ENCODE measurements around the gene TMEM178B.

The TMEM178B gene

GRCh38 chr7:141418066-141418465, 344.2 kb downstream of the TMEM178B start:
- DNase-seq (ENCODE audit: low read depth, low spot score), result no peak
- no peak overlapping the region for H3K4me3 ChIP-seq (ENCODE audit: low read length)

- H3K4me3 ChIP-seq (ENCODE audit: low read length), result no peak overlapping the region
Observed at GRCh38 chr7:141421306-141421705, 347.4 kb downstream of the TMEM178B start.

DNA sequence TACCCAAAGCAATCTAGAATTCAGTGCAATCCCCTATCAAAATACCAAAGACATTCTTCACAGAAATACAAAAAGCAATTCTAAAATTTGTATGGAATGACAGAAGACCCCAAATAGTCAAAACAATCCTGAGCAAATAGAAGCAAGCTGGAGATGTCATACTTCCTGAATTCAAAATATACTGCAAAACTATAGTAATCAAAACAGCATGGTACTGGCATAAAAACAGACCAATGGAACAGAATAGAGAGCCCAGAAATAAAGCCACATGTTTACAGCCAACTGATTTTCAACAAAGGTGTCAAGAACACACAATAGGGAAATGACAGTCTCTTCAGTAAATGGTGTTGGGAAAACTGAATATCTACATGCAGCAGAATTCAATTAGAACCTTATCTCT, 353.3 kb downstream of the TMEM178B start:
- DNase-seq (ENCODE audit: low read depth, low spot score), result no peak
- H3K4me3 ChIP-seq (ENCODE audit: low read length), result no peak overlapping the region

More at GRCh38 chr7:141421306-141421705, 347.4 kb downstream of the TMEM178B start:
- DNase-seq (ENCODE audit: low read depth, low spot score), result no peak

DNA sequence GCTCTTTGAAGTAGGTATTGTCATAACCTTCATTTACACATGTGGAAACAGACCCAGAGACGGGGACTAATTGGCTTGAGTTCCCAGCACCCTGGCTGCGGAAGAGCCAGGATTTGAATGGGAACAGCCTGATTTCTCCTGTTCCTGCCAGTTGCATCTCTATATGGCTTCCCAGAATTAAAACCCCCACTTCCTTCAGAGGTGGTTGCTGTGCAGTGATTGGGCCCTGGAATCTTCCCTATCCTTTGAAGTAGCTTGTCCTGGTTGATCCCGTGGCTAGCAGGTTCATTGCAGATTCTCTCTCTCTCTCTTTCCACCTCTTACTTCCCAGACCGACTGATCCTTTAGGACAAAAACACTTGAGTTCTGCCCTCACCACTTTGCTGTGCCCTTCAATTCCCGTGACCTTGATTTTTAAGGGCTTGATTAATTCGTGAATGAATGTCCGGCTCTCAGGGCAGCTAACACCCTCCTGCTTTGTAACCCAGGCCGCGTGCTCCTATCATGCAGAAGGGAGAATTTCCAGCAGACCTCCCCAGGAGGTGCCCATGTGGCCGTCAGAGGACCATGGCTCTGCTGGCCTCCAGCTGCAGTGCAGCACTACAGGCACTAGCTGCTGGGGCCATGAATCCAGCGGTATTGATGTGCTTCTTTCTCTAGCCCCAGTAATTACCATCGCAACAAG, 356.7 kb downstream of the TMEM178B start:
- no peak for DNase-seq (ENCODE audit: low read depth, low spot score)

DNA sequence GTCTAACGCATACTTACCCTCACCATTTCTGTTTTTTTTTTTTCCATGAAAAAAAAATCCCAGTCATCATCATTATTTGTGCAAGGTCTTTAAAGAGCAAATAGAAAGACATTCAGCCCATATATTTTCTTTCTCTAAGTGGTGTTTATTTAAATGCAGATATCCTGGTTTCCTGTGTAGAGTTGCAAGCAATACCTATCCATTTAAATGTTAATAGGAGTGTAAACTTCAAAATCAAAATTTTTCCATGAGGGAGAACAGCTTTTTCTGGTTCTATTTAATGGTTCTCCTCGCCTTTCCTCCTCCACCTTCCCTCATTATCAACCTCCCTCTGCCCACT, 357.2 kb downstream of the TMEM178B start:
- DNase-seq (ENCODE audit: low read depth, low spot score), result no peak
- H3K4me3 ChIP-seq (ENCODE audit: low read length), result no peak overlapping the region

More for the DNA sequence above, 356.7 kb downstream of the TMEM178B start:
- H3K4me3 ChIP-seq (ENCODE audit: low read length), result no peak overlapping the region

GRCh38 chr7:141431711-141432110, 357.8 kb downstream of the TMEM178B start:
- H3K4me3 ChIP-seq (ENCODE audit: low read length), result no peak overlapping the region
- no peak for DNase-seq (ENCODE audit: low read depth, low spot score)

DNA sequence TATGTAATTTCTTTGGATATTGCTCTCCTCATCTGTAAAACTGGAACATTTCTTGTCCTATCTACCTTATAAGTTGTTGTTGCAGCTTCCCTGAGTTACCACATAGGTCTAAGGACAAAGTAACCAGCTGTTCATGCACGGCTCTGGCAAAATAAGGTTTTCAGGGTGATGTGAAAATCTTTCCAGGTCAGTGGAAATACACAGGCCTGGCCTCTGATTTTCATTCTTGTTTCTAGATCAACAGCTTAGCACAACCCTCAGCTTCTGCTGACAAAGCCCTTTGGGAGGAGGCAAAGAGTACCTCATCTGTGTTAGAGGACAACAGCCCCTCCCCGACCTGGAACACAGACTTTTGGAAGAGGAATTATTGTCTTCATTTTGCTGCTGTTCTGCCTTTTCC, 359.8 kb downstream of the TMEM178B start:
- DNase-seq (ENCODE audit: low read depth, low spot score), result no peak

GRCh38 chr7:141436139-141436538, 362.3 kb downstream of the TMEM178B start:
- H3K4me3 ChIP-seq (ENCODE audit: low read length), result no peak overlapping the region
- DNase-seq (ENCODE audit: low read depth, low spot score), result no peak

More for the DNA sequence above, 359.8 kb downstream of the TMEM178B start:
- H3K4me3 ChIP-seq (ENCODE audit: low read length), result no peak overlapping the region

DNA sequence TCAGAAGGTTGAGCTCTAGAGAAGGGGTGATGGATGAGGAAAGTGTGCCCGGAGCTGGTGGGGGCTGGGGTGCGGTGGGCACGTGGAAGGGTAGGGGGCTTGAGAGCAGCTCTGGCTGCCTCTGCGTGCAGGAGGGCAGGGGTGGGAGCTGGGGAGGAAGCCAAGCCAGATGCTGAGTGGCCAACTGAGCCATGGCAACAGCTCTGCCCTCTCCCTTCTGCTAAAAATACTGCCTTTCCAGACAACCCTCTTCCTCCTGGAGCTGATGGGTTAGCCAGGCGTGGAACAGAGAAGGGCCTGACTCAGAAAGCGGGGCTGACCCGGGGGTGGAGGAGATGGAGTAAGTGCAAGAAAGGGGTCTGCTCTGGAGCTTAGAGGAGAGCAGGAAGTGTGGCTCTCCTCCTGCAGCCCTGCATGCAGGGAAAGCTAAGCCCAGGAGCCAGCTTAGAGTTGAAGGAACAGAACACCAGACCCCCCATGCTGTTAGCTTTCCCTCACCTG, 362.8 kb downstream of the TMEM178B start:
- no peak overlapping the region for H3K4me3 ChIP-seq (ENCODE audit: low read length)
- DNase-seq (ENCODE audit: low read depth, low spot score), result no peak

DNA sequence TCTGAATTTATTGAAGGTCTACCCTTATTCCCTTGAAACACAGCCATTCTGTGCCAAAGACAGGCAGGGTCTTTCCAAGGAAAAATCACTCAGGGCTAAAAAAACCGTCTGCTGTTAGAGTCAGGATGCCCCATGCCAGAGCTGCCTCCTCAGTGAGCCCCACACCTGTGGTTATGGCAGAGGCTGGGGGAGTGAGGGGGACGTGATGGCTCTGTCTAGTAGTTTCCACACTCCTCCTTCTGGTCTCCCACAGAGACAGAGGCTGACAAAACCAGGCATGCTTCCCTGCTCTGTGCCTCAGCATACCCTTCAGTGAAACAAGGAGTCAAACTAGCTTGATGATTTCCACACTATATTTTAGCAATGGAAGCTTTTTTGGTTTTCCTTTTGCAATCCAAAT, 365.3 kb downstream of the TMEM178B start:
- DNase-seq (ENCODE audit: low read depth, low spot score), result no peak
- H3K4me3 ChIP-seq (ENCODE audit: low read length), result no peak overlapping the region

DNA sequence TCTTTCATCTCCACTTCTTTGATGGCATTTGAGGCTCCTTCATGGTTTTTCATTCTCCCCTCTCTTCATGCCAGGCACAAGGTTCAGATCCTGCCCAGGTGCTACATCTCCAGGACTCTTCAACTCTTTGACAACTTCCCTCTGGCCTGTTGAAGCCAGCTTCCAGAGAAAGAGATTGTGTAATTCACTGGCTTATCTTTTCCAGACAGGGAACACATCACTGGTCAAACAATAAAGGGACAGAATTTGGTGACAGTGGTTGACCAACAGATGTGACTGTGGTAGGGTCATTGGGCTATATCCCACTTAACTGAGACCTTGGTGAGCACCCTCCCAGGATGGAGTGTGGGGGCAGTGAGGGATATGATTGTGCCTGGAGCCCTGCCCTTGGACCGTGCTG, 365.9 kb downstream of the TMEM178B start:
- H3K4me3 ChIP-seq (ENCODE audit: low read length), result no peak overlapping the region
- no peak for DNase-seq (ENCODE audit: low read depth, low spot score)

GRCh38 chr7:141441837-141442627, 368.2 kb downstream of the TMEM178B start:
- H3K4me3 ChIP-seq (ENCODE audit: low read length), result no peak overlapping the region
- no peak for DNase-seq (ENCODE audit: low read depth, low spot score)

GRCh38 chr7:141442781-141443180, 368.9 kb downstream of the TMEM178B start:
- no peak overlapping the region for H3K4me3 ChIP-seq (ENCODE audit: low read length)
- DNase-seq (ENCODE audit: low read depth, low spot score), result no peak

DNA sequence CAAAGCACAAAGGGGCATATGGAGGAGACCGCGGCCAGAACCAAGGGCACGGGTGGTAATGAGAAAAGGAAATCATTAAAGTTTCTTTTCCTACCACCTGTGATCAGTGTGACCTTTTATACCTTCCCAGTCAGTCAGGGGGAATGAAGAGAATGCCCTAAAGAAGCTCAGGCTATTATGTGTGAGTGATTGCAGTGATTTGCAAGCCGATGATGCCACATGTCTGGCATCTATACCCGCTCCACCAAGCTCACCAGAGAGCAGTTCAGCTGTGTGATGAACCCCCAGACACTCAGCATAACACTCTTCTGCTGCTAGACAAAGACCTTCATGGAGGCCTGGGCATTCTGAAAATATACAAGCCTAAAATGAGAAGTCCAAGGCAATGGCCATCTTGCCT, 371.1 kb downstream of the TMEM178B start:
- DNase-seq (ENCODE audit: low read depth, low spot score), result no peak
- H3K4me3 ChIP-seq (ENCODE audit: low read length), result no peak overlapping the region

GRCh38 chr7:141451232-141451631, 377.4 kb downstream of the TMEM178B start:
- no peak for DNase-seq (ENCODE audit: low read depth, low spot score)
- H3K4me3 ChIP-seq (ENCODE audit: low read length), result no peak overlapping the region

DNA sequence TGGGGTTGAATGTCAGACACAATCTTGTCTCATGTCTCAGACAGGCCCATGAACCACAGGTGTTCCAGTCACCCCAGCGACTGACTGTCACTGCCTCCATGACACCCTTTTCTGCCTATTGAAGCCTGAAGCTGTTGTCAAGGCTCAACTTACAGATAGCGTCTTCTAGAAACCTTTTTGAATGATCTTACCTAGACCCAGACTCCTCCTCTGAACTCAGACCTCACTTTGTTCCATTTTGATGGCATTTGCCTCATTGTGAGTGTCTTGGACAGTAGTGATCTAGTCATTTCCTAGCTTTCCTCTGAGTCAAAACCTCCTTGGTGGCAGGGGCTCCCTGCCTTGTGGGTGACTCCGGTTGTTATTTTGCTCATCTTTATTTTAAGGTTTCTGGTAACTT, 379.0 kb downstream of the TMEM178B start:
- no peak overlapping the region for H3K4me3 ChIP-seq (ENCODE audit: low read length)
- DNase-seq (ENCODE audit: low read depth, low spot score), result no peak

DNA sequence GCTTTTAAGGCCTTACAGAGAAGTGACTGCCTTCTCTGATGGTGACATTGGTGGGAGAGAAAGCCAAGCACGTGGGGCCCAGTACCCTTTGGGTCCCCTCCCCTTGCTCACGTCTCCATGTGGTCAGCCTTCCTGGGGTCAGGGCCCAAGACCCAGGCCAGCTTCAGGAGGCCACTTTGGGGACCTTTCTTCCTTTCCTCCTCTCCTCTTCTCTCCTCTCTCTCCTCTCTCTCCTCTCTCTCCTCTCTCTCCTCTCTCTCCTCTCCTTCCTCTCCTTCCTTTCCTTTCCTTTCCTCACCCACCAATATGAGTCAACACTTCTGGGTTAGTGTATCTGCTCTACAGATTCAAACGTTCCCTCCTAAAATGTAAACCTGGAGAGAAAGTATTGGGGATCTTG, 380.5 kb downstream of the TMEM178B start:
- no peak overlapping the region for H3K4me3 ChIP-seq (ENCODE audit: low read length)
- no peak for DNase-seq (ENCODE audit: low read depth, low spot score)

DNA sequence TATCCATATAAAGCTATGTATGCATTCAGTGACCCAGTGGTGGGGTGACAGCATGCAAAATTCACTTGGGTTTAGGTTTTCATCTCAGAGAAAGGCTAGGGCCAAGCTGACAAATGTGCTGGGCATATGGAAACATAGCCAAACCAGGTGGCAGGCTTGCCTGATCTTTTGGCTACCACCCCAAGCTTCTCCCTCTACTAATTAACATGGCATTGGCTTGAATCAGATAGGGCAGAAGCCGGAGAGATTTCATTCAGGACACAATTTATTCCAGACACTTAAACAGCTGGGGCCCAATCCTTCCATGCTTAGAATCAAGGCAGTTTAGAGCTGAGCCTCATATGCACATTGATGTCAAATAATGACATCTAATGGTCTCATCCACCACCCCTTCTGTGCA, 381.9 kb downstream of the TMEM178B start:
- no peak overlapping the region for H3K4me3 ChIP-seq (ENCODE audit: low read length)
- DNase-seq (ENCODE audit: low read depth, low spot score), result no peak

DNA sequence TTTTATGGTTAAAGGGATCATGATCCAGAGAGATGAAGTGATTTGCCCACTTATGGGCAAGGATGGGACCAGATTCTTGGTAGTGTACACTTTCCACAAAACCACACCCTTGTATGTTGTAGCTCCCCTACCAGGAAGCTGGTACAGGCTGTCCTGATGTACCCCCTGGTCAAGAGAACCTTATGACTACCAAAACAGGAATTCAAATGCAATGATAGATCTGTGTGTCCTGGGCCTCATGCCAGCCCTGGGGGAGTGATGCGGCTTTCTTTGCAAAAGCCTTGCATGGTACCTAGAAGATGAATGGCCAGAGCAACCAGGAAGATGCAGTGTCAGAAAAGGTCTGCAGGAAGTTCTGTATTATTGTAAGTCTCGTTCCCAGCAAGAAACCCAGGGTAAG, 382.4 kb downstream of the TMEM178B start:
- H3K4me3 ChIP-seq (ENCODE audit: low read length), result no peak overlapping the region
- no peak for DNase-seq (ENCODE audit: low read depth, low spot score)

GRCh38 chr7:141456711-141457110, 382.8 kb downstream of the TMEM178B start:
- DNase-seq (ENCODE audit: low read depth, low spot score), result no peak
- H3K4me3 ChIP-seq (ENCODE audit: low read length), result no peak overlapping the region

All from Jurkat, Clone E6-1 (cell line).